ENCODE results near the gene ZC3H12C.

Gene ZC3H12C

GRCh38 chr11:110097459-110098012 lies 4.3 kb downstream of the ZC3H12C start:
- TF ChIP-seq POLR2A (IDR thresholded peaks at IDR 0.05; ENCODE audit: low read length), result no peak
- TF ChIP-seq GATA1 (IDR thresholded peaks at IDR 0.05; ENCODE audit: low read depth, low read length), result no peak

GRCh38 chr11:110098645-110099044 lies 5.5 kb downstream of the ZC3H12C start:
- no peak for TF ChIP-seq GATA1 (IDR thresholded peaks at IDR 0.05; ENCODE audit: low read depth, low read length)
- no peak for TF ChIP-seq POLR2A (IDR thresholded peaks at IDR 0.05; ENCODE audit: low read length)
- no peak for DNase-seq

More at GRCh38 chr11:110097459-110098012, 4.3 kb downstream of the ZC3H12C start:
- DNase-seq, result no peak

GRCh38 chr11:110100476-110101240 lies 7.5 kb downstream of the ZC3H12C start:
- no peak for TF ChIP-seq GATA1 (IDR thresholded peaks at IDR 0.05; ENCODE audit: low read depth, low read length)
- TF ChIP-seq POLR2A (IDR thresholded peaks at IDR 0.05; ENCODE audit: low read length), result no peak
- DNase-seq, result no peak

- no peak for DNase-seq
- TF ChIP-seq POLR2A (IDR thresholded peaks at IDR 0.05; ENCODE audit: low read length), result no peak
Measured at GRCh38 chr11:110106713-110107274, 13.6 kb downstream of the ZC3H12C start.

GRCh38 chr11:110110854-110111253 lies 17.7 kb downstream of the ZC3H12C start:
- DNase-seq, result no peak
- TF ChIP-seq POLR2A (IDR thresholded peaks at IDR 0.05; ENCODE audit: low read length) (no peak), GATA1 (IDR thresholded peaks at IDR 0.05; ENCODE audit: low read depth, low read length) (no peak)

- no peak for DNase-seq
- TF ChIP-seq POLR2A (IDR thresholded peaks at IDR 0.05; ENCODE audit: low read length) (no peak), GATA1 (IDR thresholded peaks at IDR 0.05; ENCODE audit: low read depth, low read length) (no peak)
Measured at GRCh38 chr11:110112457-110112856, 19.3 kb downstream of the ZC3H12C start.

GRCh38 chr11:110113505-110113904 lies 20.3 kb downstream of the ZC3H12C start:
- TF ChIP-seq POLR2A (IDR thresholded peaks at IDR 0.05; ENCODE audit: low read length), result no peak
- DNase-seq, result no peak

- TF ChIP-seq GATA1 (IDR thresholded peaks at IDR 0.05; ENCODE audit: low read depth, low read length) (no peak), POLR2A (IDR thresholded peaks at IDR 0.05; ENCODE audit: low read length) (no peak)
- no peak for DNase-seq
Measured at GRCh38 chr11:110113973-110114372, 20.8 kb downstream of the ZC3H12C start.

GRCh38 chr11:110119317-110119716 lies 26.1 kb downstream of the ZC3H12C start:
- TF ChIP-seq GATA1 (IDR thresholded peaks at IDR 0.05; ENCODE audit: low read depth, low read length), result no peak
- no peak for TF ChIP-seq POLR2A (IDR thresholded peaks at IDR 0.05; ENCODE audit: low read length)
- DNase-seq, result no peak

GRCh38 chr11:110121204-110121603 lies 28.0 kb downstream of the ZC3H12C start:
- TF ChIP-seq POLR2A (IDR thresholded peaks at IDR 0.05; ENCODE audit: low read length), result no peak
- TF ChIP-seq GATA1 (IDR thresholded peaks at IDR 0.05; ENCODE audit: low read depth, low read length), result no peak
- DNase-seq, result no peak

GRCh38 chr11:110123003-110123402 lies 29.8 kb downstream of the ZC3H12C start:
- no peak for TF ChIP-seq GATA1 (IDR thresholded peaks at IDR 0.05; ENCODE audit: low read depth, low read length)
- no peak for TF ChIP-seq POLR2A (IDR thresholded peaks at IDR 0.05; ENCODE audit: low read length)
- DNase-seq, result no peak

- DNase-seq, result no peak
- TF ChIP-seq GATA1 (IDR thresholded peaks at IDR 0.05; ENCODE audit: low read depth, low read length) (no peak), POLR2A (IDR thresholded peaks at IDR 0.05; ENCODE audit: low read length) (no peak)
Measured at GRCh38 chr11:110124605-110125004, 31.4 kb downstream of the ZC3H12C start.

- TF ChIP-seq POLR2A (IDR thresholded peaks at IDR 0.05; ENCODE audit: low read length) (no peak), GATA1 (IDR thresholded peaks at IDR 0.05; ENCODE audit: low read depth, low read length) (no peak)
- DNase-seq, result no peak
Measured at GRCh38 chr11:110125632-110126031, 32.4 kb downstream of the ZC3H12C start.

- DNase-seq, result no peak
- TF ChIP-seq GATA1 (IDR thresholded peaks at IDR 0.05; ENCODE audit: low read depth, low read length) (no peak), POLR2A (IDR thresholded peaks at IDR 0.05; ENCODE audit: low read length) (no peak)
Measured at GRCh38 chr11:110126936-110127335, 33.7 kb downstream of the ZC3H12C start.

- no peak for TF ChIP-seq GATA1 (IDR thresholded peaks at IDR 0.05; ENCODE audit: low read depth, low read length)
- no peak for TF ChIP-seq POLR2A (IDR thresholded peaks at IDR 0.05; ENCODE audit: low read length)
Measured at GRCh38 chr11:110128161-110128560, 35.0 kb downstream of the ZC3H12C start.

More at GRCh38 chr11:110128161-110128560, 35.0 kb downstream of the ZC3H12C start:
- no peak for DNase-seq

Measured in erythroblast (primary cell).